Bronchial epithelial cell (primary cell): Measurements from ENCODE around the gene LYL1. TPM values are rescaled to one million over a fixed set of nuclear protein-coding genes. Genes with fewer than 3 reads are reported as not detected.

ENCODE experiments used
- DNase-seq: peaks from one replicate; pipeline ENCODE4 v3.0.0-alpha.2; 2010; ENCODE audit warnings: low read depth
- FAIRE-seq: peaks from 2 replicates; lab custom pipeline; 2011; peaks lifted over from hg19 to GRCh38; lab: Jason Lieb, UNC
- H3K27me3 ChIP-seq: 2 replicates; pipeline ENCODE4 v1.5.1; 2011; ENCODE audit warnings: low read length; ENCODE audit not compliant: control insufficient read depth, insufficient read depth
- H3K36me3 ChIP-seq: 2 replicates; pipeline ENCODE4 v1.5.1; 2011; ENCODE audit warnings: low read length; ENCODE audit not compliant: control insufficient read depth, insufficient read depth
- H3K4me3 ChIP-seq: 2 replicates; pipeline ENCODE4 v1.5.1; 2011; ENCODE audit warnings: mild to moderate bottlenecking, low read depth, low read length, control low read depth
- CTCF ChIP-seq: IDR thresholded peaks from 2 replicates; pipeline ENCODE4 v1.5.1; 2011; ENCODE audit warnings: mild to moderate bottlenecking, moderate library complexity, low read length, control low read depth, inconsistent platforms; ENCODE audit not compliant: insufficient read depth, severe bottlenecking
- total RNA-seq: library from RNA; depleted of rRNA; stranded (reverse); fragments of >200 nt; gene quantifications from 2 replicates; pipeline ENCODE4 v1.2.1, GENCODE V29; 2014

Gene LYL1
- total RNA-seq, 1 donor from 2014 or later: 1.3 TPM

- FAIRE-seq: no peak
- TF ChIP-seq CTCF: peak; percentile 55
Measured at GRCh38 chr19:13089139-13089856, 13.4 kb downstream of the LYL1 start.

GRCh38 chr19:13087795-13088537, 14.7 kb downstream of the LYL1 start:
- DNase-seq (no peak), FAIRE-seq (no peak)
- Histone ChIP-seq H3K27me3 (no peaks in the 10 kb centered on the region), H3K4me3 (no peak overlapping the region), H3K36me3 (peaks cover 4% of the 10 kb centered on the region)
- no peak for TF ChIP-seq CTCF

More at GRCh38 chr19:13089139-13089856, 13.4 kb downstream of the LYL1 start:
- H3K36me3 ChIP-seq: peaks cover 4% of the 10 kb centered on the region
- H3K4me3 ChIP-seq: no peak overlapping the region
- H3K27me3 ChIP-seq: no peaks in the 10 kb centered on the region
- peak; percentile 2 for DNase-seq

DNA sequence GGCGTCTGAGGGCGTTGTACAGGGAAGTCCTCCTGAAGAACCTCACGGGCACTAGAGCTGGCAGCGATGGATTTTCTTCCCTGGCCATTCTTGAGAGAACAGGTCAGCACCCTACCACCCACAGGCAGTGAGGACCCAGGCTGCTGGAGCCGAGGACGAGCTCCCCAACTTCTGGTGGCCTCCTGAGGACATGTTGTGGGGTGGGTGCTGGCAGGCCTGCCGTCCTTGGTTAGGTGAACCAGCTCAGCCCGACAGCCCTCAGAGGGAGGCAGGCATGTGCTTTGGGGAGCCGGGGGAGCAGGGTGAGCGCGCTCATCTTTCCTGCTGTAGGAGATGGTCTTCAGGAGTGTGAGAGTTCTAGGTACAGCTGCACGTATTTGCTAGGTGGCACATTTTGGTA, 15.4 kb downstream of the LYL1 start:
- no peak for TF ChIP-seq CTCF
- Histone ChIP-seq H3K36me3 (peaks cover 4% of the 10 kb centered on the region), H3K27me3 (no peaks in the 10 kb centered on the region), H3K4me3 (no peak overlapping the region)
- FAIRE-seq (no peak), DNase-seq (no peak)

- Histone ChIP-seq H3K4me3 (no peak overlapping the region), H3K36me3 (peaks cover 4% of the 10 kb centered on the region), H3K27me3 (no peaks in the 10 kb centered on the region)
- no peak for TF ChIP-seq CTCF
- DNase-seq (no peak), FAIRE-seq (no peak)
Measured at GRCh38 chr19:13086341-13086740, 16.3 kb downstream of the LYL1 start.

GRCh38 chr19:13085666-13086065, 17.0 kb downstream of the LYL1 start:
- no peak for TF ChIP-seq CTCF
- no peaks in the 10 kb centered on the region for H3K27me3 ChIP-seq
- DNase-seq: no peak
- FAIRE-seq: peak; percentile 76
- no peak overlapping the region for H3K4me3 ChIP-seq
- peaks cover 4% of the 10 kb centered on the region for H3K36me3 ChIP-seq
